Activated CD8-positive, alpha-beta memory T cell treated with anti-CD3 and anti-CD28 coated beads, Interleukin-2, amount 10 ng/mL, durations not matched to agents 7 days and 5 days (primary cell): ENCODE results near the gene SRA1. TPM values are rescaled to one million over a fixed set of nuclear protein-coding genes. Genes with fewer than 3 reads are reported as not detected.
A peak's percentile ranks its signal among the peaks of the same experiment; 100 is the strongest.

ENCODE experiments used
- ATAC-seq: fragments of 150-1000 bp; cut with Tn5 transposase; one replicate; pipeline ENCODE4 v1.10.0; 2021; ENCODE audit warnings: moderate library complexity
- CTCF ChIA-PET: fragments of 350-600 bp; sonication (Branson Sonifier 250); formaldehyde crosslinking; loops from one replicate; lab custom pipeline; 2021; ENCODE audit warnings: antibody characterized with exemption; lab: Charles Lee
- DNase-seq: peaks from one replicate; pipeline ENCODE4 v3.0.0-alpha.2; 2020
- H3K27ac Mint-ChIP-seq: one replicate; pipeline ENCODE4 v1.8.0; 2021; ENCODE audit warnings: mild to moderate bottlenecking, mixed read lengths
- H3K27me3 Mint-ChIP-seq: one replicate; pipeline ENCODE4 v1.8.0; 2021; ENCODE audit warnings: mixed read lengths
- H3K36me3 Mint-ChIP-seq: one replicate; pipeline ENCODE4 v1.8.0; 2021; ENCODE audit warnings: mild to moderate bottlenecking, mixed read lengths
- H3K4me1 Mint-ChIP-seq: one replicate; pipeline ENCODE4 v1.8.0; 2021; ENCODE audit warnings: mixed read lengths
- H3K4me3 Mint-ChIP-seq: one replicate; pipeline ENCODE4 v1.8.0; 2021; ENCODE audit warnings: mild to moderate bottlenecking, moderate library complexity, mixed read lengths
- H3K9me3 Mint-ChIP-seq: one replicate; pipeline ENCODE4 v1.8.0; 2022; ENCODE audit warnings: low read depth, mixed read lengths
- total RNA-seq, 2 experiments: library from RNA; stranded (reverse); gene quantifications; one replicate each; pipeline ENCODE4 v1.2.3, GENCODE V29; 2021

Gene SRA1
- total RNA-seq, 2 experiments from 2014 or later, result 37.9 to 47.3 TPM

GRCh38 chr5:140555747-140556312 is 1.4 kb downstream of the SRA1 start:
- H3K9me3 Mint-ChIP-seq, result no peaks in the 10 kb centered on the region
- peak; percentile 28 for DNase-seq
- peaks cover 52% of the 10 kb centered on the region for H3K4me1 Mint-ChIP-seq
- no peak for ATAC-seq
- H3K4me3 Mint-ChIP-seq, result peak overlapping the region; percentile 79
- peak overlapping the region; percentile 87 for H3K27ac Mint-ChIP-seq
- CTCF ChIA-PET, result interaction anchor here (1.5 kb wide), 1 partner anchor 155 kb away, joined by 3 read pairs; no protein-coding TSS in a partner anchor
- peaks cover 34% of the 10 kb centered on the region for H3K36me3 Mint-ChIP-seq
- no peaks in the 10 kb centered on the region for H3K27me3 Mint-ChIP-seq

- DNase-seq (peak; percentile 22), ATAC-seq (no peak)
- Mint-ChIP-seq H3K27me3 (no peaks in the 10 kb centered on the region), H3K9me3 (no peaks in the 10 kb centered on the region), H3K27ac (peak overlapping the region; percentile 67), H3K36me3 (peaks cover 45% of the 10 kb centered on the region), H3K4me3 (peak overlapping the region; percentile 10), H3K4me1 (peaks cover 66% of the 10 kb centered on the region)
- CTCF ChIA-PET, result no interaction called here
Measured at GRCh38 chr5:140554454-140554853, 2.8 kb downstream of the SRA1 start.

- Mint-ChIP-seq H3K9me3 (no peaks in the 10 kb centered on the region), H3K27ac (peak overlapping the region; percentile 67), H3K4me1 (peaks cover 74% of the 10 kb centered on the region), H3K36me3 (peaks cover 45% of the 10 kb centered on the region), H3K27me3 (no peaks in the 10 kb centered on the region), H3K4me3 (peak overlapping the region; percentile 4)
- CTCF ChIA-PET, result interaction anchor here (0.9 to 1.7 kb wide), 3 partner anchors 20 to 180 kb away, joined by 3 to 8 read pairs (median 5); no protein-coding TSS in a partner anchor
- DNase-seq (peak; percentile 26), ATAC-seq (no peak)
Measured at GRCh38 chr5:140553657-140554056, 3.6 kb downstream of the SRA1 start.

GRCh38 chr5:140551872-140552271 is 5.4 kb downstream of the SRA1 start:
- CTCF ChIA-PET, result interaction anchor here (1.7 kb wide), 1 partner anchor 83 kb away, joined by 8 read pairs; no protein-coding TSS in a partner anchor
- Mint-ChIP-seq H3K9me3 (no peaks in the 10 kb centered on the region), H3K27me3 (no peaks in the 10 kb centered on the region), H3K36me3 (peaks cover 45% of the 10 kb centered on the region), H3K4me1 (peaks cover 79% of the 10 kb centered on the region), H3K27ac (no peak overlapping the region), H3K4me3 (no peak overlapping the region)
- DNase-seq (peak; percentile 39), ATAC-seq (no peak)

GRCh38 chr5:140550147-140551079 is 6.9 kb downstream of the SRA1 start:
- H3K4me1 Mint-ChIP-seq, result peaks cover 68% of the 10 kb centered on the region
- ATAC-seq (no peak), DNase-seq (peak; percentile 39)
- CTCF ChIA-PET, result no interaction called here
- H3K36me3 Mint-ChIP-seq, result peaks cover 37% of the 10 kb centered on the region
- peak overlapping the region; percentile 39 for H3K27ac Mint-ChIP-seq
- H3K9me3 Mint-ChIP-seq, result no peaks in the 10 kb centered on the region
- H3K27me3 Mint-ChIP-seq, result no peaks in the 10 kb centered on the region
- no peak overlapping the region for H3K4me3 Mint-ChIP-seq

GRCh38 chr5:140549237-140550144 is 7.8 kb downstream of the SRA1 start:
- H3K36me3 Mint-ChIP-seq, result peaks cover 37% of the 10 kb centered on the region
- peak overlapping the region; percentile 39 for H3K27ac Mint-ChIP-seq
- peaks cover 61% of the 10 kb centered on the region for H3K4me1 Mint-ChIP-seq
- no peak overlapping the region for H3K4me3 Mint-ChIP-seq
- CTCF ChIA-PET, result interaction anchor here (2.0 to 2.6 kb wide), 3 partner anchors 8 to 89 kb away, joined by 8 to 16 read pairs (median 13); partner anchors contain the start of gene SRA1
- ATAC-seq (no peak), DNase-seq (peak; percentile 33)
- H3K27me3 Mint-ChIP-seq, result no peaks in the 10 kb centered on the region
- no peaks in the 10 kb centered on the region for H3K9me3 Mint-ChIP-seq

- no peak overlapping the region for H3K4me3 Mint-ChIP-seq
- no peaks in the 10 kb centered on the region for H3K9me3 Mint-ChIP-seq
- CTCF ChIA-PET, result interaction anchor here (1.7 to 2.6 kb wide), 5 partner anchors 9 to 171 kb away, joined by 7 to 16 read pairs (median 9); partner anchors contain the start of gene SRA1
- peak overlapping the region; percentile 91 for H3K27ac Mint-ChIP-seq
- peaks cover 40% of the 10 kb centered on the region for H3K36me3 Mint-ChIP-seq
- no peak for DNase-seq
- H3K27me3 Mint-ChIP-seq, result no peaks in the 10 kb centered on the region
- ATAC-seq, result no peak
- peaks cover 54% of the 10 kb centered on the region for H3K4me1 Mint-ChIP-seq
Measured at GRCh38 chr5:140548791-140549190, 8.5 kb downstream of the SRA1 start.

GRCh38 chr5:140548300-140548688 is 9.0 kb downstream of the SRA1 start:
- Mint-ChIP-seq H3K4me3 (peak overlapping the region; percentile 67), H3K9me3 (no peaks in the 10 kb centered on the region), H3K36me3 (peaks cover 37% of the 10 kb centered on the region), H3K27me3 (no peaks in the 10 kb centered on the region), H3K4me1 (peaks cover 49% of the 10 kb centered on the region), H3K27ac (peak overlapping the region; percentile 91)
- CTCF ChIA-PET, result interaction anchor here (1.1 to 2.6 kb wide), 11 partner anchors 9 to 311 kb away, joined by 3 to 16 read pairs (median 7); partner anchors contain the start of genes IK, NDUFA2 and SRA1
- ATAC-seq (no peak), DNase-seq (no peak)

GRCh38 chr5:140547508-140548299 is 9.6 kb downstream of the SRA1 start, which contains the start of gene EIF4EBP3:
Gene EIF4EBP3, plus strand, starts transcription at chr5:140547662. Its CDS starts 76 bp downstream, at chr5:140547738.
- CTCF ChIA-PET, result interaction anchor here (0.8 to 2.6 kb wide), 14 partner anchors 10 to 310 kb away, joined by 3 to 16 read pairs (median 4); partner anchors contain the start of genes HARS1, HARS2, IK and NDUFA2
- Mint-ChIP-seq H3K4me3 (peak within 1 kb of the TSS; percentile 67), H3K9me3 (no peaks in the 10 kb centered on the region), H3K27me3 (no peaks in the 10 kb centered on the region), H3K4me1 (peaks cover 43% of the 10 kb centered on the region), H3K27ac (peak within 1 kb of the TSS; percentile 91), H3K36me3 (peaks cover 31% of the 10 kb centered on the region)
- peak; percentile 92 for DNase-seq
- ATAC-seq, result peak; percentile 99

- H3K4me1 Mint-ChIP-seq, result peaks cover 42% of the 10 kb centered on the region
- H3K4me3 Mint-ChIP-seq, result peak overlapping the region; percentile 67
- CTCF ChIA-PET, result interaction anchor here (0.8 to 2.6 kb wide), 12 partner anchors 9 to 309 kb away, joined by 3 to 16 read pairs (median 4); partner anchors contain the start of genes HARS1, HARS2, IK and NDUFA2
- no peaks in the 10 kb centered on the region for H3K9me3 Mint-ChIP-seq
- H3K27ac Mint-ChIP-seq, result peak overlapping the region; percentile 91
- DNase-seq (no peak), ATAC-seq (no peak)
- H3K27me3 Mint-ChIP-seq, result no peaks in the 10 kb centered on the region
- peaks cover 31% of the 10 kb centered on the region for H3K36me3 Mint-ChIP-seq
Measured at GRCh38 chr5:140546851-140547507, 10.3 kb downstream of the SRA1 start.

GRCh38 chr5:140545606-140546005 is 11.7 kb downstream of the SRA1 start:
- H3K27ac Mint-ChIP-seq, result peak overlapping the region; percentile 21

More at GRCh38 chr5:140545606-140546005, 11.7 kb downstream of the SRA1 start:
- Mint-ChIP-seq H3K27me3 (no peaks in the 10 kb centered on the region), H3K9me3 (no peaks in the 10 kb centered on the region), H3K36me3 (peaks cover 32% of the 10 kb centered on the region), H3K4me1 (peaks cover 31% of the 10 kb centered on the region), H3K4me3 (no peak overlapping the region)
- CTCF ChIA-PET, result no interaction called here
- no peak for DNase-seq
- ATAC-seq, result no peak
